ENCODE data around the gene MT1A.

GRCh38 chr16:56639045-56639444 lies 579 bp downstream of the MT1A start:
- TF ChIP-seq CTCF (IDR thresholded peaks at IDR 0.05) (no peak), POLR2AphosphoS5 (IDR thresholded peaks at IDR 0.05; ENCODE audit: low read depth, low read length) (no peak)
